ENCODE results near the gene DHFR. TPM values are rescaled to one million over a fixed set of nuclear protein-coding genes. Genes with fewer than 3 reads are reported as not detected.
A peak's percentile ranks its signal among the peaks of the same experiment; 100 is the strongest.

Gene DHFR
- polyA plus RNA-seq, 1 of the 3 experiments (the other 2 are of a cell fraction), result 16.6 TPM

DNA sequence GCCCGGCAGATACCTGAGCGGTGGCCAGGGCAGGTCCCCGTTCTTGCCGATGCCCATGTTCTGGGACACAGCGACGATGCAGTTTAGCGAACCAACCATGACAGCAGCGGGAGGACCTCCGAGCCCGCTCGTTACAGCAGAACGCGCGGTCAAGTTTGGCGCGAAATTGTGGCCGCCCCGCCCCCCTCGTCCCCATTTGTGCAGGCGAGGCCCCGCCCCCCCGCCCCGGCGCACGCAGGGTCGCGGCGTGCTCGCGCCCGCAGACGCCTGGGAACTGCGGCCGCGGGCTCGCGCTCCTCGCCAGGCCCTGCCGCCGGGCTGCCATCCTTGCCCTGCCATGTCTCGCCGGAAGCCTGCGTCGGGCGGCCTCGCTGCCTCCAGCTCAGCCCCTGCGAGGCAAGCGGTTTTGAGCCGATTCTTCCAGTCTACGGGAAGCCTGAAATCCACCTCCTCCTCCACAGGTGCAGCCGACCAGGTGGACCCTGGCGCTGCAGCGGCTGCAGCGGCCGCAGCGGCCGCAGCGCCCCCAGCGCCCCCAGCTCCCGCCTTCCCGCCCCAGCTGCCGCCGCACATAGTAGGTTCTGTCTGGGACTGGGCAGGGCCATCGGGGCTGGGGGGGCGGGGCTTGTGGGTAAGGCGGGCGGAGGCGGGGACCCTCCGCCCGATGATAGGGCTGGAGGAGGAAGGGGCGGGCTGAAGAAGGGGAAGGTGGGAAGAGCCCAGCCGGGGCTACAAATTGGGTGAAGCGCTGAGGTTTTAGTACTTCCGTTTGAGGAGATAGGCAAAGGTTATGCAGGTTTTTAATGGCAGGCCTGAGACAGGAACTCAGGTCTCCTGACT lies at the start of gene DHFR, which contains the start of gene MSH3 (continued):
- TF ChIP-seq NRF1 (IDR thresholded peaks at IDR 0.05; ENCODE audit: low read depth, low read length) (no peak), FOXJ3 (CRISPR knock-in tag; IDR thresholded peaks at IDR 0.05) (no peak), EZH2phosphoT487 (IDR thresholded peaks at IDR 0.05; ENCODE audit: borderline replicate concordance, low read depth) (no peak), SIN3A (IDR thresholded peaks at IDR 0.05; ENCODE audit: borderline replicate concordance, low read depth, low read length) (peak; percentile 74; the same call in 1 of the 2 replicates)
- TF ChIP-seq, protein P1, sequence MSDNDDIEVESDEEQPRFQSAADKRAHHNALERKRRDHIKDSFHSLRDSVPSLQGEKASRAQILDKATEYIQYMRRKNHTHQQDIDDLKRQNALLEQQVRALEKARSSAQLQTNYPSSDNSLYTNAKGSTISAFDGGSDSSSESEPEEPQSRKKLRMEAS (IDR thresholded peaks at IDR 0.05; ENCODE audit: low read depth), result peak; percentile 36
- TF ChIP-seq, protein P2, sequence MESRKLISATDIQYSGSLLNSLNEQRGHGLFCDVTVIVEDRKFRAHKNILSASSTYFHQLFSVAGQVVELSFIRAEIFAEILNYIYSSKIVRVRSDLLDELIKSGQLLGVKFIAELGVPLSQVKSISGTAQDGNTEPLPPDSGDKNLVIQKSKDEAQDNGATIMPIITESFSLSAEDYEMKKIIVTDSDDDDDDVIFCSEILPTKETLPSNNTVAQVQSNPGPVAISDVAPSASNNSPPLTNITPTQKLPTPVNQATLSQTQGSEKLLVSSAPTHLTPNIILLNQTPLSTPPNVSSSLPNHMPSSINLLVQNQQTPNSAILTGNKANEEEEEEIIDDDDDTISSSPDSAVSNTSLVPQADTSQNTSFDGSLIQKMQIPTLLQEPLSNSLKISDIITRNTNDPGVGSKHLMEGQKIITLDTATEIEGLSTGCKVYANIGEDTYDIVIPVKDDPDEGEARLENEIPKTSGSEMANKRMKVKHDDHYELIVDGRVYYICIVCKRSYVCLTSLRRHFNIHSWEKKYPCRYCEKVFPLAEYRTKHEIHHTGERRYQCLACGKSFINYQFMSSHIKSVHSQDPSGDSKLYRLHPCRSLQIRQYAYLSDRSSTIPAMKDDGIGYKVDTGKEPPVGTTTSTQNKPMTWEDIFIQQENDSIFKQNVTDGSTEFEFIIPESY (IDR thresholded peaks at IDR 0.05; ENCODE audit: borderline replicate concordance, low read depth), result no peak
- TF ChIP-seq, protein P3, sequence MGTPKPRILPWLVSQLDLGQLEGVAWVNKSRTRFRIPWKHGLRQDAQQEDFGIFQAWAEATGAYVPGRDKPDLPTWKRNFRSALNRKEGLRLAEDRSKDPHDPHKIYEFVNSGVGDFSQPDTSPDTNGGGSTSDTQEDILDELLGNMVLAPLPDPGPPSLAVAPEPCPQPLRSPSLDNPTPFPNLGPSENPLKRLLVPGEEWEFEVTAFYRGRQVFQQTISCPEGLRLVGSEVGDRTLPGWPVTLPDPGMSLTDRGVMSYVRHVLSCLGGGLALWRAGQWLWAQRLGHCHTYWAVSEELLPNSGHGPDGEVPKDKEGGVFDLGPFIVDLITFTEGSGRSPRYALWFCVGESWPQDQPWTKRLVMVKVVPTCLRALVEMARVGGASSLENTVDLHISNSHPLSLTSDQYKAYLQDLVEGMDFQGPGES (IDR thresholded peaks at IDR 0.05; ENCODE audit: low read depth, low read length), result no peak

DNA sequence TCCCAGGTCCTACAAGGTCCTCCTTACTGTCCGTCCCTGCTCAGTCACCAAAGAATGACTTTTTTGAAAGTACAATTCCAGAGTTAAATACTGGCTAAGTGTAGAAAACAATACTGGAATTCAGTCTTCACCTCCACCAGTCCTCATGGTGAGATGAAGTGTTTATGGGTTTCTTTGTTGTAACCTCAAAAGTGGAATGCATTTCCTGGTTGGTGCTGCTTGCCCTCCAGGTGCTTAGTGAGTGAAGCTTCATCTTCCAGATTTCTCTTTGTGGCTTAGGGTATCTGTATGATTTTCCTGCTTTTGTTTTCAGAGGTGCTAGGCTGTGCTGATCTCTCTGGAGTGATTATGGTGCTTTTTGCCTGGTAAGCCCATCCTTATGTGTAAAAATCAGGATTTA lies 49.4 kb upstream of the DHFR start:
- ChIA-PET CTCF (no interaction called here), POLR2A (no interaction called here)
- no peak overlapping the region for H3K27ac ChIP-seq (ENCODE audit: low read depth in 2 of 2, low read length in 1 of 2)
- no peak overlapping the region for H2AFZ ChIP-seq (ENCODE audit: low read depth)
- H3K4me2 ChIP-seq, result no peak overlapping the region
- H3K27me3 ChIP-seq (ENCODE audit: insufficient read depth), result no peaks in the 10 kb centered on the region
- H3K9ac ChIP-seq, result no peak overlapping the region
- WGBS (ENCODE audit: low lambda C conversion rate), result no CpG with 5 or more reads among the region's 1 CpG
- TF ChIP-seq, protein P4, sequence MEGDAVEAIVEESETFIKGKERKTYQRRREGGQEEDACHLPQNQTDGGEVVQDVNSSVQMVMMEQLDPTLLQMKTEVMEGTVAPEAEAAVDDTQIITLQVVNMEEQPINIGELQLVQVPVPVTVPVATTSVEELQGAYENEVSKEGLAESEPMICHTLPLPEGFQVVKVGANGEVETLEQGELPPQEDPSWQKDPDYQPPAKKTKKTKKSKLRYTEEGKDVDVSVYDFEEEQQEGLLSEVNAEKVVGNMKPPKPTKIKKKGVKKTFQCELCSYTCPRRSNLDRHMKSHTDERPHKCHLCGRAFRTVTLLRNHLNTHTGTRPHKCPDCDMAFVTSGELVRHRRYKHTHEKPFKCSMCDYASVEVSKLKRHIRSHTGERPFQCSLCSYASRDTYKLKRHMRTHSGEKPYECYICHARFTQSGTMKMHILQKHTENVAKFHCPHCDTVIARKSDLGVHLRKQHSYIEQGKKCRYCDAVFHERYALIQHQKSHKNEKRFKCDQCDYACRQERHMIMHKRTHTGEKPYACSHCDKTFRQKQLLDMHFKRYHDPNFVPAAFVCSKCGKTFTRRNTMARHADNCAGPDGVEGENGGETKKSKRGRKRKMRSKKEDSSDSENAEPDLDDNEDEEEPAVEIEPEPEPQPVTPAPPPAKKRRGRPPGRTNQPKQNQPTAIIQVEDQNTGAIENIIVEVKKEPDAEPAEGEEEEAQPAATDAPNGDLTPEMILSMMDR (IDR thresholded peaks at IDR 0.05), result no peak
- TF ChIP-seq GATA2 (CRISPR knock-in tag; IDR thresholded peaks at IDR 0.05) (no peak), CHD2 (IDR thresholded peaks at IDR 0.05; ENCODE audit: low read length, partially characterized antibody) (no peak), NFIC (IDR thresholded peaks at IDR 0.05; ENCODE audit: borderline replicate concordance) (no peak), MEF2A (IDR thresholded peaks at IDR 0.05; ENCODE audit: borderline replicate concordance, low read depth) (no peak), JUND (IDR thresholded peaks at IDR 0.05) (no peak), FOXJ3 (CRISPR knock-in tag; IDR thresholded peaks at IDR 0.05) (no peak), EP300 (IDR thresholded peaks at IDR 0.05; ENCODE audit: borderline replicate concordance in 1 of 2, low read depth in 1 of 2, low read length in 1 of 2) (no peak), EZH2phosphoT487 (IDR thresholded peaks at IDR 0.05; ENCODE audit: borderline replicate concordance, low read depth) (no peak)
- TF ChIP-seq, protein P3 (IDR thresholded peaks at IDR 0.05; ENCODE audit: low read depth, low read length), result no peak
- TF ChIP-seq, protein P5, sequence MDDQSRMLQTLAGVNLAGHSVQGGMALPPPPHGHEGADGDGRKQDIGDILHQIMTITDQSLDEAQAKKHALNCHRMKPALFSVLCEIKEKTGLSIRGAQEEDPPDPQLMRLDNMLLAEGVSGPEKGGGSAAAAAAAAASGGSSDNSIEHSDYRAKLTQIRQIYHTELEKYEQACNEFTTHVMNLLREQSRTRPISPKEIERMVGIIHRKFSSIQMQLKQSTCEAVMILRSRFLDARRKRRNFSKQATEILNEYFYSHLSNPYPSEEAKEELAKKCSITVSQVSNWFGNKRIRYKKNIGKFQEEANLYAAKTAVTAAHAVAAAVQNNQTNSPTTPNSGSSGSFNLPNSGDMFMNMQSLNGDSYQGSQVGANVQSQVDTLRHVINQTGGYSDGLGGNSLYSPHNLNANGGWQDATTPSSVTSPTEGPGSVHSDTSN (IDR thresholded peaks at IDR 0.05), result no peak
- TF ChIP-seq, protein P6, sequence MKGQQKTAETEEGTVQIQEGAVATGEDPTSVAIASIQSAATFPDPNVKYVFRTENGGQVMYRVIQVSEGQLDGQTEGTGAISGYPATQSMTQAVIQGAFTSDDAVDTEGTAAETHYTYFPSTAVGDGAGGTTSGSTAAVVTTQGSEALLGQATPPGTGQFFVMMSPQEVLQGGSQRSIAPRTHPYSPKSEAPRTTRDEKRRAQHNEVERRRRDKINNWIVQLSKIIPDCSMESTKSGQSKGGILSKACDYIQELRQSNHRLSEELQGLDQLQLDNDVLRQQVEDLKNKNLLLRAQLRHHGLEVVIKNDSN (IDR thresholded peaks at IDR 0.05; ENCODE audit: borderline replicate concordance, low read depth), result no peak
- TF ChIP-seq, protein P2 (IDR thresholded peaks at IDR 0.05; ENCODE audit: borderline replicate concordance, low read depth), result no peak
- no peaks in the 10 kb centered on the region for H4K20me1 ChIP-seq (ENCODE audit: insufficient read depth)
- H3K36me3 ChIP-seq (replicated peaks in 1 of 2; ENCODE audit: control insufficient read depth in 1 of 2, insufficient read depth in 2 of 2, low read length in 1 of 2), result peaks cover 3 to 7% of the 10 kb centered on the region in 2 experiments
- DNase-seq, result no peak
- H3K9me2 ChIP-seq, result no peaks in the 10 kb centered on the region
- no peaks in the 10 kb centered on the region for H3K9me3 ChIP-seq
- H3K4me1 ChIP-seq (ENCODE audit: control insufficient read depth in 1 of 2, insufficient read depth in 2 of 2, low read depth in 1 of 2, low read length in 1 of 2), result no peaks in the 10 kb centered on the region; a peak in 2 of 4 replicates
- H3K79me2 ChIP-seq (ENCODE audit: insufficient read depth), result no peaks in the 10 kb centered on the region
- no peak overlapping the region for H3K4me3 ChIP-seq (ENCODE audit: low read depth in 2 of 2, low read length in 1 of 2)
- no peaks in the 10 kb centered on the region for H3F3A ChIP-seq (replicated peaks; ENCODE audit: insufficient read depth)
